H1 (cell line): ENCODE results near the gene TRDMT1. TPM values are rescaled to one million over a fixed set of nuclear protein-coding genes. Genes with fewer than 3 reads are reported as not detected.

ENCODE experiments used
- CTCF ChIA-PET: fragments of 300-600 bp; sonication (Branson Sonifier 250); formaldehyde crosslinking; loops from one replicate; lab custom pipeline; 2021; ENCODE audit not compliant: partially characterized antibody; lab: Charles Lee
- POLR2A ChIA-PET: fragments of 300-600 bp; sonication (Branson Sonifier 250); formaldehyde crosslinking; loops from one replicate; lab custom pipeline; 2021; ENCODE audit warnings: inconsistent platforms; ENCODE audit not compliant: partially characterized antibody; lab: Charles Lee
- DNase-seq, 2 experiments: peaks; one replicate each; pipeline versions ENCODE4 v3.0.0 to v3.0.0-alpha.2; 2010 to 2022; ENCODE audit warnings: low spot score in 2 of 2, low read depth in 1 of 2, mixed read lengths in 1 of 2
- FAIRE-seq: peaks from 2 replicates; lab custom pipeline; 2011; peaks lifted over from hg19 to GRCh38; lab: Jason Lieb, UNC
- H2AFZ ChIP-seq: 2 replicates; pipeline ENCODE4 v1.8.1; 2012; ENCODE audit warnings: low read length, inconsistent platforms
- H2AK5ac ChIP-seq: 2 replicates; pipeline ENCODE4 v1.6.1; 2013; ENCODE audit warnings: low read depth, low read length
- H2BK120ac ChIP-seq: replicated peaks from 2 replicates; pipeline ENCODE3; 2013; ENCODE audit warnings: low read depth, low read length, inconsistent platforms
- H2BK12ac ChIP-seq: 2 replicates; pipeline ENCODE4 v1.6.1; 2013; ENCODE audit warnings: low read depth, low read length
- H2BK15ac ChIP-seq: 2 replicates; pipeline ENCODE4 v1.6.1; 2013; ENCODE audit warnings: low read length
- H2BK20ac ChIP-seq: 2 replicates; pipeline ENCODE4 v1.6.1; 2013; ENCODE audit warnings: low read length
- H2BK5ac ChIP-seq: 2 replicates; pipeline ENCODE4 v1.6.1; 2013; ENCODE audit warnings: low read depth, low read length
- H3K14ac ChIP-seq: 2 replicates; pipeline ENCODE4 v1.6.1; 2013; ENCODE audit warnings: inconsistent platforms; ENCODE audit not compliant: insufficient read length
- H3K18ac ChIP-seq: 2 replicates; pipeline ENCODE4 v1.6.1; 2013; ENCODE audit warnings: low read length; ENCODE audit errors: extremely low read depth
- H3K23ac ChIP-seq: 2 replicates; pipeline ENCODE4 v1.6.1; 2013; ENCODE audit warnings: inconsistent platforms; ENCODE audit not compliant: insufficient read length
- H3K23me2 ChIP-seq: 2 replicates; pipeline ENCODE4 v1.6.1; 2013; ENCODE audit warnings: low read depth, low read length
- H3K27ac ChIP-seq: 2 replicates; pipeline ENCODE4 v1.6.1; 2011; ENCODE audit warnings: low read depth, low read length, inconsistent platforms
- H3K27me3 ChIP-seq, 4 experiments: replicated peaks in 1 of 4; 1 replicate in 1 of 4; 2 replicates in 3 of 4; pipeline versions ENCODE4 v1.6.1 to v1.8.1; 2011 to 2013; ENCODE audit warnings: low read length in 3 of 4, mild to moderate bottlenecking in 3 of 4, inconsistent platforms in 2 of 4, mixed read lengths in 2 of 4, moderate library complexity in 1 of 4; ENCODE audit not compliant: control insufficient read depth in 3 of 4, insufficient read depth in 3 of 4; ENCODE audit errors: extremely low read depth in 1 of 4
- H3K36me3 ChIP-seq, 4 experiments: 2 replicates each; pipeline versions ENCODE4 v1.6.1 to v1.8.1; 2011 to 2013; ENCODE audit warnings: mild to moderate bottlenecking in 4 of 4, low read length in 3 of 4, moderate library complexity in 2 of 4, control low read depth in 1 of 4, inconsistent platforms in 1 of 4; ENCODE audit not compliant: insufficient read depth in 4 of 4, control insufficient read depth in 2 of 4
- H3K4ac ChIP-seq: replicated peaks from 2 replicates; pipeline ENCODE3; 2013; ENCODE audit warnings: low read length, low read depth, mixed read lengths, inconsistent platforms; ENCODE audit not compliant: insufficient read length
- H3K4me1 ChIP-seq, 4 experiments: replicated peaks in 1 of 4; 1 replicate in 1 of 4; 2 replicates in 3 of 4; pipeline versions ENCODE4 v1.6.1 to v1.8.1; 2011 to 2013; ENCODE audit warnings: low read length in 3 of 4, inconsistent platforms in 2 of 4, mixed read lengths in 1 of 4; ENCODE audit not compliant: insufficient read depth in 4 of 4, control insufficient read depth in 3 of 4
- H3K4me2 ChIP-seq, 2 experiments: 2 replicates each; pipeline versions ENCODE4 v1.6.1 to v1.8.1; 2011 to 2013; ENCODE audit warnings: low read depth in 2 of 2, low read length in 2 of 2, control low read depth in 1 of 2, inconsistent platforms in 1 of 2, mild to moderate bottlenecking in 1 of 2; ENCODE audit not compliant: insufficient read depth in 1 of 2
- H3K4me3 ChIP-seq, 4 experiments: fragments of 200-600, 300-600 bp in 1 of 4; sonication (generic), shearing (Covaris generic), sonication (Bioruptor Twin) in 1 of 4; 2 replicates each; pipeline versions ENCODE4 v1.5.1 to v1.8.1; 2011 to 2016; ENCODE audit warnings: low read length in 4 of 4, low read depth in 3 of 4, control low read depth in 2 of 4, inconsistent platforms in 2 of 4, mild to moderate bottlenecking in 2 of 4, mixed read lengths in 1 of 4, moderate library complexity in 1 of 4; ENCODE audit not compliant: insufficient read depth in 2 of 4; ENCODE audit errors: extremely low read depth in 1 of 4
- H3K56ac ChIP-seq: replicated peaks from 2 replicates; pipeline ENCODE3; 2013; ENCODE audit warnings: low read depth, mild to moderate bottlenecking, mixed read lengths, low read length, inconsistent platforms; ENCODE audit not compliant: insufficient read length
- H3K79me1 ChIP-seq: 2 replicates; pipeline ENCODE4 v1.6.1; 2013; ENCODE audit warnings: low read depth, low read length, control low read depth
- H3K79me2 ChIP-seq, 2 experiments: 2 replicates each; pipeline versions ENCODE4 v1.6.1 to v1.8.1; 2012 to 2013; ENCODE audit warnings: low read length in 2 of 2, mild to moderate bottlenecking in 2 of 2, inconsistent platforms in 1 of 2; ENCODE audit not compliant: insufficient read depth in 2 of 2, control insufficient read depth in 1 of 2
- H3K9ac ChIP-seq, 4 experiments: replicated peaks in 1 of 4; 1 replicate in 1 of 4; 2 replicates in 3 of 4; pipeline versions ENCODE4 v1.6.1 to v1.8.1; 2011 to 2013; ENCODE audit warnings: low read depth in 3 of 4, low read length in 3 of 4, control low read depth in 2 of 4, mild to moderate bottlenecking in 2 of 4, moderate library complexity in 2 of 4, inconsistent platforms in 1 of 4; ENCODE audit errors: extremely low read depth in 1 of 4
- H3K9me3 ChIP-seq, 2 experiments: 2 replicates each; pipeline versions ENCODE4 v1.6.1 to v1.8.1; 2012 to 2013; ENCODE audit warnings: mild to moderate bottlenecking in 2 of 2, moderate library complexity in 2 of 2, control low read depth in 1 of 2, inconsistent platforms in 1 of 2, low read depth in 1 of 2, low read length in 1 of 2, mixed read lengths in 1 of 2; ENCODE audit not compliant: insufficient read depth in 2 of 2
- H4K20me1 ChIP-seq, 2 experiments: replicated peaks in 1 of 2; 2 replicates each; pipeline versions ENCODE3 to v1.8.1; 2011 to 2013; ENCODE audit warnings: inconsistent platforms in 2 of 2, low read length in 2 of 2, mild to moderate bottlenecking in 1 of 2; ENCODE audit not compliant: insufficient read depth in 2 of 2, control insufficient read depth in 1 of 2
- H4K5ac ChIP-seq: 2 replicates; pipeline ENCODE4 v1.6.1; 2013; ENCODE audit warnings: low read length, low read depth, mixed read lengths, inconsistent platforms; ENCODE audit not compliant: insufficient read length
- H4K8ac ChIP-seq: 2 replicates; pipeline ENCODE4 v1.8.0; 2013; ENCODE audit warnings: mild to moderate bottlenecking, moderate library complexity, low read length, inconsistent platforms; ENCODE audit not compliant: insufficient read depth; ENCODE audit errors: extremely low read depth
- H4K91ac ChIP-seq: replicated peaks from 2 replicates; pipeline ENCODE3; 2013; ENCODE audit warnings: low read length, mixed read lengths, inconsistent platforms; ENCODE audit not compliant: insufficient read length
- BRCA1 ChIP-seq: IDR thresholded peaks from 2 replicates; pipeline ENCODE4 v1.6.1; 2012; ENCODE audit warnings: low read depth, low read length, improper control_type of control experiment
- EZH2 ChIP-seq: fragments of 200-600 bp; sonication (generic); IDR thresholded peaks from 2 replicates; pipeline ENCODE4 v1.7.1; 2012; ENCODE audit warnings: low read depth, mild to moderate bottlenecking, moderate library complexity, low read length, inconsistent platforms; ENCODE audit not compliant: severe bottlenecking
- FOSL1 ChIP-seq: IDR thresholded peaks from 2 replicates; pipeline ENCODE4 v1.6.1; 2011; ENCODE audit warnings: mild to moderate bottlenecking, low read depth, low read length, moderate library complexity; ENCODE audit not compliant: insufficient read depth
- HDAC6 ChIP-seq: IDR thresholded peaks from one replicate; pipeline ENCODE4 v1.7.1; 2012; ENCODE audit warnings: low read depth, mild to moderate bottlenecking, inconsistent platforms, low read length, moderate library complexity
- MAFK ChIP-seq: IDR thresholded peaks from 2 replicates; pipeline ENCODE4 v1.6.1; 2012; ENCODE audit warnings: low read depth, mild to moderate bottlenecking, improper control_type of control experiment, low read length
- NANOG ChIP-seq: IDR thresholded peaks from 2 replicates; pipeline ENCODE4 v1.6.1; 2011; ENCODE audit warnings: low read length, low read depth, mild to moderate bottlenecking, inconsistent platforms; ENCODE audit not compliant: insufficient read depth, poor library complexity, severe bottlenecking
- POLR2A ChIP-seq, 2 experiments: IDR thresholded peaks; 1 replicate in 1 of 2; 2 replicates in 1 of 2; pipeline ENCODE4 v1.6.1; 2011; ENCODE audit warnings: low read depth in 2 of 2, low read length in 2 of 2, mild to moderate bottlenecking in 2 of 2; ENCODE audit errors: control extremely low read depth in 1 of 2
- POLR2AphosphoS5 ChIP-seq: IDR thresholded peaks from 2 replicates; pipeline ENCODE4 v1.6.1; 2011; ENCODE audit warnings: low read depth, low read length
- POU5F1 ChIP-seq: IDR thresholded peaks from 2 replicates; pipeline ENCODE4 v1.6.1; 2011; ENCODE audit warnings: low read depth, mild to moderate bottlenecking, low read length, moderate library complexity
- SIRT6 ChIP-seq: IDR thresholded peaks from one replicate; pipeline ENCODE4 v1.7.1; 2012; ENCODE audit warnings: low read length, inconsistent platforms
- SP4 ChIP-seq: IDR thresholded peaks from 2 replicates; pipeline ENCODE4 v1.6.1; 2012; ENCODE audit warnings: low read length, inconsistent platforms
- SRF ChIP-seq: IDR thresholded peaks from 2 replicates; pipeline ENCODE4 v1.6.1; 2011; ENCODE audit warnings: mild to moderate bottlenecking, low read depth, low read length, moderate library complexity
- polyA plus RNA-seq, 7 experiments: library from polyadenylated mRNA; depleted of rRNA in 3 of 7; stranded (reverse) in 5 of 7; unstranded in 2 of 7; fragments of >200 nt in 5 of 7; fragments of 200-250 nt in 2 of 7; gene quantifications; 1 replicate in 5 of 7; 2 replicates in 1 of 7; 4 replicates in 1 of 7; pipeline versions ENCODE4 v1.2.1 to v1.2.3, GENCODE V29; 2011 to 2013; ENCODE audit warnings: missing spikeins in 2 of 7, mixed read lengths in 2 of 7
- total RNA-seq: library from RNA; stranded (reverse); fragmentation: NEBNext Ultra II Directional; extraction: Animal tissue kit (Norgen Biotek cat#: 25700); gene quantifications from 2 replicates; pipeline ENCODE4 v1.2.1, GENCODE V29; 2021

TRDMT1 gene
- total and polyA plus RNA-seq, 2 of the 8 experiments (the other 6 are each of a cell fraction or from before 2014, with no cell fraction given) = 7.4 to 21.4 TPM

GRCh38 chr10:17157024-17157423 lies 44.4 kb downstream of the TRDMT1 start (continued):
- no peak for TF ChIP-seq EZH2
- TF ChIP-seq, all 59 proteins: peak for 0

- Histone ChIP-seq H2AFZ (no peak overlapping the region), H4K20me1 (no peaks in the 10 kb centered on the region), H2BK12ac (no peak overlapping the region), H2BK5ac (no peak overlapping the region), H3K4ac (no peak overlapping the region), H2BK20ac (no peak overlapping the region), H4K8ac (no peak overlapping the region), H3K4me2 (no peak overlapping the region), H3K14ac (no peak overlapping the region), H3K4me1 (no peaks in the 10 kb centered on the region), H2BK120ac (no peak overlapping the region), H3K79me2 (no peaks in the 10 kb centered on the region), H3K27ac (no peak overlapping the region), H3K79me1 (no peaks in the 10 kb centered on the region), H4K5ac (no peak overlapping the region), H3K9me3 (no peaks in the 10 kb centered on the region), H3K56ac (no peak overlapping the region), H2BK15ac (no peak overlapping the region), H3K23ac (no peak overlapping the region), H2AK5ac (no peak overlapping the region), H4K91ac (no peak overlapping the region), H3K23me2 (no peaks in the 10 kb centered on the region), H3K9ac (no peak overlapping the region), H3K36me3 (no peaks in the 10 kb centered on the region), H3K18ac (no peak overlapping the region), H3K4me3 (no peak overlapping the region), H3K27me3 (no peaks in the 10 kb centered on the region)
- ChIA-PET POLR2A (no interaction called here), CTCF (interaction anchor here (1.5 kb wide), 1 partner anchor 40 kb away, joined by 4 read pairs; no protein-coding TSS in a partner anchor)
- DNase-seq (no peak), FAIRE-seq (no peak)
- TF ChIP-seq POU5F1 (no peak), BRCA1 (no peak), FOSL1 (no peak), MAFK (no peak), POLR2A (IDR thresholded peaks at IDR 0.05; ENCODE audit: control extremely low read depth in 1 of 2, low read depth in 2 of 2, low read length in 2 of 2) (no peak), SIRT6 (no peak), POLR2AphosphoS5 (no peak), NANOG (no peak), SRF (no peak), HDAC6 (no peak), SP4 (no peak)
Observed at GRCh38 chr10:17155826-17156225, 45.6 kb downstream of the TRDMT1 start.
